NCI-H1436 (cell line): ENCODE measurements around the gene CNKSR3.

Source experiments
- DNase-seq: peaks from one replicate; lab custom pipeline; 2025; lab: John Stamatoyannopoulos, UW

Gene CNKSR3

GRCh38 chr6:154412106-154412820, 98.2 kb downstream of the CNKSR3 start:
- no peak for DNase-seq

- DNase-seq: no peak
Observed at GRCh38 chr6:154411076-154411475, 99.4 kb downstream of the CNKSR3 start.

DNA sequence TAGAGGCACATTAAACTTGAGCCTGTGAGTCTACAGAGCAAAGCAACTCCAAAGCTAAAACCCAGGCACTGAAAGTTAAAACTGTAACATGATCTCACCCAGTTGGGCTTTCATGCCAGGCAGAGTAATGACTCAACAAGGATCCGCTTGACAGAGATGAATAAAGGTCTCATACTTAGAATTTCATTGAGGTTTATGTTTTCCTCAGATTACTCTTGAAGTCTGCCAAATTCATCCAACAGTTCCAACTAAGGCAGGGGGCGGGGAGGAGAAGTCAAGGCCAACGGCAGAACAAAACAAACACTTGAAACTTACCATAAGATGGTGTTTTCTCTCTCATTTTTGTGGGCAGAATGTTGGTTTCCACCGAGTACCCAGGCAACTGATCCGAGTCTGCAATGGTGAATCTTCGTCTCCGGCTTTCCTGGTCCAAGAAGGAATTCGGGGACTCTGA, 99.8 kb downstream of the CNKSR3 start:
- DNase-seq: peak; percentile 48

DNA sequence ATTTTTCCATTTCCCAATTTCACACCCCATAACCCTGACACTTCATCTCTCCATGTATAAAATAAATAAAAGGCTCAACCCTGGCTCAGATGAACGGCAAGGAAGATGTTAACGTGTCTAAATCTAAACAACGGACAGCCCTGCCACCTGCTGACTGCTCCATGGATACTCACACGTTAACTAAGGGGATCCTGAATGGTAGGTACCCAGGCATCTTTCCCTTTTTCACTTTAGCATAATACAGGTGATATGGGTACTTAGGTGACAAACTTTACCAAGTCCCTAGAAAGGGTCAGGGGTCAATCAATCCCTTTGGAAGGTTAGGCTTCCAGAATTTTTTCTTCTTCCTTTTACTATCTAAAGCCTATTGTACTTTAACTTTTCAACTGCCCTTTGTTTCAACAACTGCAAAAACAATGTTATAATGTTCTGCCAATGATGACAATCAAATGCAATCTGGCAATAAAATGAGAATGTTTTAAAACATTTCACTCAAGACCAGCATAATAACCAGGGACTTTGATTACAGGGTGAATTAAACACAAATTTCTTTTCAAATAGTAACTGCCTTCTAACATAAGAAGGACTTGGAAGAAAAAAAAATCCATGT, 101.5 kb downstream of the CNKSR3 start:
- DNase-seq: no peak

GRCh38 chr6:154407440-154407839, 103.0 kb downstream of the CNKSR3 start:
- DNase-seq: no peak

- no peak for DNase-seq
Observed at GRCh38 chr6:154406869-154407268, 103.6 kb downstream of the CNKSR3 start.

- DNase-seq: no peak
Observed at GRCh38 chr6:154406301-154406700, 104.2 kb downstream of the CNKSR3 start.

- no peak for DNase-seq
Observed at GRCh38 chr6:154404791-154405400, 105.6 kb downstream of the CNKSR3 start.

GRCh38 chr6:154403788-154404187, 106.7 kb downstream of the CNKSR3 start:
- peak; percentile 55 for DNase-seq

GRCh38 chr6:154402081-154402780, 108.3 kb downstream of the CNKSR3 start:
- DNase-seq: no peak

GRCh38 chr6:154399097-154399496, 111.4 kb downstream of the CNKSR3 start:
- DNase-seq: no peak

GRCh38 chr6:154397491-154398195, 112.8 kb downstream of the CNKSR3 start:
- no peak for DNase-seq

DNA sequence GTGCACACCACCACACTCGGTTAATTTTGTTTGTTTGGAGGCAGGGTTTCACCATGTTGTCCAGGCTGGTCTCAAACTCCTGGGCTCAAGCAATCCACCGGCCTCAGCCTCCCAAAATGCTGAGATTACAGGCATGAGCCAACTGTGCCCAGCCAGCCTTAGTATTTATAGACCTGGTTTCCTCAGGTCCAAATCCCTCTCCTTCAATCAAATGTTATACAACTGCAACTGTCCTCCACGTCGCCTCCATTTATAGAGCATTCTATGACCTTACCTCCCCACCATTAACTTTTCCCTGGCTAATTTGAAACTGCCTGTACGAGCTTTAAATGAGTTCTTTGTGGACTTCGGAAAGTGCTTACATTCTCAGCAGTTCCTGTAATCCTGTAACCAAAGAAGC, 114.6 kb downstream of the CNKSR3 start:
- no peak for DNase-seq

GRCh38 chr6:154395316-154395715, 115.2 kb downstream of the CNKSR3 start:
- no peak for DNase-seq

DNA sequence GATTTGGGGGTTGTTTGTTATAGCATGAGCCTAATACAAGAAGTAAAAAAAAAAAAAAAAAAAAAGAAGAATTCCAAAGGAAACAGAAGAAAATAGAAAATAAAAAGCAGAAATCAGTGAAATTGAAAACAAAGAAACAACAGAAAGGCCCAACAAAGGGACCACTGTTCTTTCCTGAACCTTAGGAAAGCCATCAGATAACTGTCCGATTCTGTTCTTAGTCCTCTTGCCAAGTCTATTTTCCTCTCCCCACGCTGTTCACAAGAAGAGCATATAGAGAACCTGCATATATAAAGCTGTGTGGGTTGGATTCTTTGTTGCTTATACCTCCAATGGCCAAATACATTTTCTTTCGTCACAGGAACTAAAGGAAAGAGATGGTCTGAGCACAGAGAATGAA, 115.9 kb downstream of the CNKSR3 start:
- no peak for DNase-seq

DNA sequence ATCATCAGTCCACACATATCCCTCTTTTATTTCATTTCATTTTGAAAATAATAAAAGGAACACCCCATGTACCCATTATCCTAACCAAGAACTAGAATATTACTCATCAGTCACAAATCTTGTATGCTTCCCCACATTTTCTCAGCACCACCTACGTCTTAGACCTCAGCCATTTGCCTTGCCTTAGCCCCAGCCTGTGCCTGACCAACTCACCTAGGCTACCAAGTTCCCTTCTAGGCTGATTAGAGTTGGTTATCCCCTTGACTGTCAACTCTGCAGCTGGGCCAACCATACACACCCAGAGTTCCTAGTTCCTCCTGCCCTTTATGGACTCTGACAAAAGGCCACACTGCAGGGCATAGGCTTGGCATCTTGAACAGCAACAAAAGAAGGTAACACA, 120.5 kb downstream of the CNKSR3 start:
- no peak for DNase-seq

DNA sequence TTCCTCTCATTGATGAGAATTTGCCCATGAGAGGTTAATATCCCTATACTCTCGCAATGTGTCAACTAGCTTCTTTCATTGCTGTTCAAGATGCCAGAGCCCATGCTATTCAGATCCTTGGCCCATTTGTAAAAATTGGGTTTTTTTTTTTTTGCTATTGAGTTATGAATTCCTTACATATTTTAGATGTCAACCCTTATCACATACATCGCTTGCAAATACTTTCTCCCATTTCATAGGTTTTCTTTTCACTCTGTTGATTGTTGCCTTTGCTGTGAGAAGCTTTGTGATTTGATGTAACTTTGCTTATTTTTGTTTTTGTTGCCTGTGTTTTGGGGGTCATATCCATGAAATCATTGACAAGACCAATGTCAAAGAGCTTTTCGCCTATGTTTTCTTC, 121.7 kb downstream of the CNKSR3 start:
- no peak for DNase-seq

- DNase-seq: no peak
Observed at GRCh38 chr6:154386848-154387717, 123.4 kb downstream of the CNKSR3 start.

GRCh38 chr6:154384191-154384590, 126.3 kb downstream of the CNKSR3 start:
- DNase-seq: no peak

DNA sequence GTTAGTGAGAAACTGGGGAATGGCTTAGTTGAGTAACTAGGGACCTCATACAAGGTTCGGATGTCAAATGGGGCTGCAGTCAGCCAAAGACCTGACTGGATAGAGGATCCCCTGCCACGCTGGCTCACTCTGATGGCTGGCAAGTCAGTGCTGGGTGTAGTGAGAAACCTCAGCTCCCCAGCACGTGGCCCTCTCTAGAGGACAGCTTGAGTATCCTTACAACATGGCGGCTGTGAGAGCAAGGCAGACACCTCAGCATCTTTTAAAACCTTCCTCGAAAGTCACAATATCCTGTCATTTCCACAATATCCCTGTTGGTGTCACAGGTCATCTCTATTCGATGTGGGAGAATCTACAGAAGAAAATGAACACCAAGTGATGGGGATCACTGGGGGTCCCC, 127.2 kb downstream of the CNKSR3 start:
- DNase-seq: no peak

DNA sequence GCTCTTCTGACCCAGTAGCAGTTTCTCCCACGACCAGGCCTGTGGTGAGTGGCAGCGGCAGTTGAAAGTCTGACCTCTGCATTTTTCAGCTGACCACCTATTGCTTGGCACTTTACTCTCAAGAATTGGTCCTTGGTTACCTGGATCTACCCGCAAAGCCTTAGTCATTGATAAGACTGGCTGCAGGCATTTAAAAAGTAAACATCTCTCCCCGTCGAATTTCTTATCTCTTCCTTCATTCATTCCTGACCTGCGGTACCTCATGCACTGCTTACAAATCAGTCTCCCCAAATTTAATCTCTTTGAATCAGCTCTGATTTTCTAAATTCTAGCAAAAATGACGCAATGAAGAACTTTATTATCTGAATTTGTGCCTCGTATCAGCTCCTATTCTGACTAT, 127.7 kb downstream of the CNKSR3 start:
- DNase-seq: no peak
